Measurements from ENCODE around the gene SNCB.

SNCB gene

DNA sequence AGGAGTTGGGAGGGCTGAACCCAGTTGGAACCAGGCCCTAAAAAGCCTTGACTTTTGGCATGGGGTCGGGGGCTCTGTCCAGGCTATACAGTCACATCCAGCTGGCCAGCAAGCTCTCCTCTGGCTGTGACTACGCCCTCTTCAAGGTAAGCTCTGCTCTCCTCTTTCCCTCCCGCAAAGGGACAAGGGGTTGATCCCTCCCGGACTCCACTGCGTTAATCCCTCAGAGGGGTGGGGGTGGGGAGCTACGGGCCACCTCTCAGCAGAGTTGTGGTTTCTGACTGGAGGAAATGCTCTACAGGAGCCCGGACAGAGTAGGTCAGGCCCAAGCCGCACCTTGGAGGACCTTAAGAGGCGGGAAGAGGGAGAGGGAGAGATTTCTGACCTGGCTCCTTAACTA lies 14.0 kb upstream of the SNCB start:
- no peak overlapping the region for H3K4me3 ChIP-seq (ENCODE audit: low read depth, low read length)
- H3K9me3 ChIP-seq, result no peaks in the 10 kb centered on the region
- DNase-seq, result no peak
- no peaks in the 10 kb centered on the region for H3K36me3 ChIP-seq
- TF ChIP-seq, protein P1, sequence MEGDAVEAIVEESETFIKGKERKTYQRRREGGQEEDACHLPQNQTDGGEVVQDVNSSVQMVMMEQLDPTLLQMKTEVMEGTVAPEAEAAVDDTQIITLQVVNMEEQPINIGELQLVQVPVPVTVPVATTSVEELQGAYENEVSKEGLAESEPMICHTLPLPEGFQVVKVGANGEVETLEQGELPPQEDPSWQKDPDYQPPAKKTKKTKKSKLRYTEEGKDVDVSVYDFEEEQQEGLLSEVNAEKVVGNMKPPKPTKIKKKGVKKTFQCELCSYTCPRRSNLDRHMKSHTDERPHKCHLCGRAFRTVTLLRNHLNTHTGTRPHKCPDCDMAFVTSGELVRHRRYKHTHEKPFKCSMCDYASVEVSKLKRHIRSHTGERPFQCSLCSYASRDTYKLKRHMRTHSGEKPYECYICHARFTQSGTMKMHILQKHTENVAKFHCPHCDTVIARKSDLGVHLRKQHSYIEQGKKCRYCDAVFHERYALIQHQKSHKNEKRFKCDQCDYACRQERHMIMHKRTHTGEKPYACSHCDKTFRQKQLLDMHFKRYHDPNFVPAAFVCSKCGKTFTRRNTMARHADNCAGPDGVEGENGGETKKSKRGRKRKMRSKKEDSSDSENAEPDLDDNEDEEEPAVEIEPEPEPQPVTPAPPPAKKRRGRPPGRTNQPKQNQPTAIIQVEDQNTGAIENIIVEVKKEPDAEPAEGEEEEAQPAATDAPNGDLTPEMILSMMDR (IDR thresholded peaks at IDR 0.05; ENCODE audit: low read depth, low read length), result no peak
- no peaks in the 10 kb centered on the region for H3K27me3 ChIP-seq
- peaks cover 4% of the 10 kb centered on the region for H3K4me1 ChIP-seq

DNA sequence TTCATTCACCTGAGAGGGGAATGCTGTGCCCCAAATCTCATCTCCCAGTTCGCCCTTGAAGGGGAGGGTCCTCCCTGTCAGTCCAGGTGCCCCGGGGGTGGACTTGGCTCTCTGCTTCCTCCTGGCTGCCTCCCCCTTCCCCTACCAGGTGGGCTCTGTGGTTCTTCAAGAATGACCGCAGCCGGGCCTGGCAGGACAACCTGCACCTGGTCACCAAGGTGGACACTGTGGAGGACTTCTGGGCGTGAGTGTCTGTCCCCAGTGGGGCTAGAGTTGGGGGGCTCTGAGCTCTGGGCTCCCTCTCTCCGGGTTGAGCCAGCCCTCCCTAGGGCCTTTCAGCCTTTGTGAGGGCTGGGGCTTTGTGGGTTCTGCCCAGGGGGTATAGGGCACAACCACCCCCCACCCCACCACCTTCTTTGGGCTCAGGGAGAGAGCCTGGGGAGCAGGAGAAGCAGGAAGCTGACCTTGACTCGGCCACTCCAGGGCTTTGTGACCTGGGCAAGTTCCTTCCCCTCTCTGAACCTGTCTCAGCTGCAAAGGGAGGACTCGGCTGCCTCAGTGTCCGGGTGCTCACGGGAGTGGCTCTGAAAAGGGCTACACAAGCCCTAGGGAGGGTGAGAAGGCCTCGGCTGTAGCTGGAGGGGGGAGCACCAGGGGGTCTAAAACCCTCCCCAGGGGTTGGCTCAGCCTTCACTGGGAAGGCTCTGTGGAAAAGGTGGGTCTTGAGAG lies 13.3 kb upstream of the SNCB start:
- DNase-seq, result no peak
- Histone ChIP-seq H3K4me1 (peaks cover 4% of the 10 kb centered on the region), H3K4me3 (ENCODE audit: low read depth, low read length) (no peak overlapping the region), H3K9me3 (no peaks in the 10 kb centered on the region), H3K27me3 (no peaks in the 10 kb centered on the region), H3K36me3 (no peaks in the 10 kb centered on the region)
- TF ChIP-seq, protein P1 (IDR thresholded peaks at IDR 0.05; ENCODE audit: low read depth, low read length), result no peak

DNA sequence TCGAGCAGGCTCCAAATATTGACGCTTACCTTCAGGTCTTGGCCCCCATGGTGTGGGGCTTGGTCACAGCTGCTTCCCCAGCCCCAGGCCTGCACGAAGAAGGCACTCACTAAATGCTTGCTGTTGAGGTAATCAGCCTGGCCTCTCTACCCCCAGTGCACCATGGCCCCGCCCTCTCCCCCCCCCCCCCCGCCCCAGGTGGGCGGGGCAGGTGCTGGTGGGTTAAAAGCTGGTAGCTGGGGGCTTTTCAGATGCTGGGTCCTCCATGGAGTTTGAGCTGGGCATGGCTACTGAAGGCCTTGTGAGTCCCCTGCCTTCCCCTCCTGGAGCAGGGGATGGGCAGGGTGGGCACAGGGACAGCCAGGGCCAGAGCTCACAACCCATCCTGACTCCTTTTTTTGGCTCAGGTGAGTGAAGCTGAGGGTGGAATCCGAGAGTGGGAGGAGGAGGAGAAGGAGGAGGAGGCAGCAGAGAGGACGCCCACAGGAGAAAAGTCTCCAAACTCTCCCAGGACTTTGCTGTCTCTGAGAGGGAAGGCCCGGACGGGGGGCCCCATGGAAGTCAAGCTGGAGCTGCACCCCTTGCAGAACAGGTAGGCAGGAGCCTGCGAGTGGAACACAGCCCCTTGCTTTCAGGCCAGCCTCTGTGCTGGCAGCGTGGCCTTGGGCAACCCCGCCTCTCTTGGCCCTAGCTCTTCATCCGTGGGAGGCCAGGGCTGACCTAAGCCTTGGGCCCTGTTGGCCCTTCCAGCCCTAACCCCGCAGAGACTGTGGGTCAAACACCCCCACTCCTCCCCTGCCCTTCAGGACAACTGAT lies 12.5 kb upstream of the SNCB start:
- TF ChIP-seq, protein P1 (IDR thresholded peaks at IDR 0.05; ENCODE audit: low read depth, low read length), result no peak
- H3K27me3 ChIP-seq, result no peaks in the 10 kb centered on the region
- no peak overlapping the region for H3K4me3 ChIP-seq (ENCODE audit: low read depth, low read length)
- no peaks in the 10 kb centered on the region for H3K9me3 ChIP-seq
- no peak for DNase-seq
- no peaks in the 10 kb centered on the region for H3K36me3 ChIP-seq
- H3K4me1 ChIP-seq, result peaks cover 4% of the 10 kb centered on the region

DNA sequence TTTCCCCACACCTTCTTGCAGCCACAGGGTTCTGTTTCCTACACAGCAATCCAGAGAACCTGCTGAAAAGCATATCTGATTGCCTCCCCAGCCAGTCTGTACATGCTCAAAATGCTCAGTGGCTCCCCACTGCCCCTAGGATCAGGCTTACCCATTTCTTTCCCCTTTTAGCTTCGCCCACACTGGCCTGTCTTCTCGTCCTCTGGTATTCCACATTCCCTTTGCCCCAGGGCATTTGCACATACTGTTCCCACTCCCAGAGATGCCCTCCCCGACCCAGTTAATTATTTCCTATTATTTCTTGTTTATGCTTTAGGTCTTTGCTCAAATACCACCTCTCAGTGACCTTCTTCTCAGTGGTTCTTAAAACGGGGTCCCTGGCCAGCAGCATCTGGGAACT lies 10.3 kb upstream of the SNCB start:
- H3K4me3 ChIP-seq (ENCODE audit: low read depth, low read length), result no peak overlapping the region
- TF ChIP-seq, protein P1 (IDR thresholded peaks at IDR 0.05; ENCODE audit: low read depth, low read length), result no peak
- no peaks in the 10 kb centered on the region for H3K36me3 ChIP-seq
- DNase-seq, result no peak
- H3K9me3 ChIP-seq, result no peaks in the 10 kb centered on the region
- no peaks in the 10 kb centered on the region for H3K4me1 ChIP-seq
- no peaks in the 10 kb centered on the region for H3K27me3 ChIP-seq

DNA sequence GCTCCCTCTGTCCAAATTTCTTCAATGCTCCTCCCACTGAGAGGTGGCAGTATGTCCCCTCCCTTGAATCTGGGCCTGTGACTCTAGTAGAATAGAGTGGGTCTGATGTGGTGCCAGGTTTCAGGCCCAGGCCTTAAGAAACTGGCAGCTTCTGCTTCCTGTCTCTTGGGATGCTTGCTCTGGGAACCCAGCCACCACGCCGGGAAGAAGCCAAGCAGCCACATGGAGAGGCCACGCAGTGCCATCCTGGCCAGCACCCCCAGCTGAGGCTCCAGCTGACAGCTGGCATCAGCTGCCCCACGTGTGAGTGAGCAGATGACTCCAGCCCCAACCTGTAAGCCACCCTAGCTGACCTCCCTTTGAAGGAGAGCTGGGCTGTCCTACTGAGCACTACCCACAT lies 9.6 kb upstream of the SNCB start:
- H3K27me3 ChIP-seq, result no peaks in the 10 kb centered on the region
- no peaks in the 10 kb centered on the region for H3K9me3 ChIP-seq
- H3K36me3 ChIP-seq, result no peaks in the 10 kb centered on the region
- no peaks in the 10 kb centered on the region for H3K4me1 ChIP-seq
- no peak for DNase-seq
- TF ChIP-seq, protein P1 (IDR thresholded peaks at IDR 0.05; ENCODE audit: low read depth, low read length), result no peak
- H3K4me3 ChIP-seq (ENCODE audit: low read depth, low read length), result no peak overlapping the region

DNA sequence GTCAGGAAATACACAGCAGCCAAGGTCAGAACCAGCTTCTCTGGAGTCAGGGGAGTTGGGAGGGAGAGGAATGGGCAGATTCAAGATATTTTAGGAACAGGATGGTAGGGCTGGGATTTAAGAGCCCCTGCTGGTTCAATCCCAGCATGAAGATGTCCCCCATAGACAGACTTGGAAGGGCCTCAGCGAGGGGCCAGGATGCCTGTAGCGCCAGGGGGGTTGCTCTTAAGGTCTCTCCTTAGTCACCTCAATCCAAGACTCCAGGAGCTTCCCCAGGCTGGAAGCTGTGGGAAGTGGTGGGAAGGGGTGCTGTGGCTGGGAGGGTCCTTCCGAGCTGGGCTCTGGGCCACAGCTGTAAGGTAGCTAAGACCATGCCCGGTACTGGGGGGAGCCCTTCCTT lies 8.9 kb upstream of the SNCB start:
- no peak overlapping the region for H3K4me3 ChIP-seq (ENCODE audit: low read depth, low read length)
- H3K36me3 ChIP-seq, result no peaks in the 10 kb centered on the region
- no peaks in the 10 kb centered on the region for H3K4me1 ChIP-seq
- TF ChIP-seq, protein P1 (IDR thresholded peaks at IDR 0.05; ENCODE audit: low read depth, low read length), result no peak
- no peaks in the 10 kb centered on the region for H3K9me3 ChIP-seq
- H3K27me3 ChIP-seq, result no peaks in the 10 kb centered on the region
- DNase-seq, result no peak
